GM19328 (cell line): ENCODE results near the gene BBS7.

Source experiments
- ATAC-seq: cut with Tn5 transposase; IDR thresholded peaks from one replicate; pipeline ENCODE4 v1.9.1; 2021; ENCODE audit warnings: mild to moderate bottlenecking, moderate library complexity; ENCODE audit not compliant: unreplicated experiment

Gene BBS7

GRCh38 chr4:121827853-121828252 is 42.4 kb downstream of the BBS7 start:
- ATAC-seq = no peak

- no peak for ATAC-seq
Observed at GRCh38 chr4:121824950-121825349, 45.3 kb downstream of the BBS7 start.

- ATAC-seq = peak; percentile 1
Observed at GRCh38 chr4:121824171-121824527, 46.1 kb downstream of the BBS7 start.

GRCh38 chr4:121823505-121824170 is 46.6 kb downstream of the BBS7 start, which contains the start of gene CCNA2:
Gene CCNA2, minus strand, starts transcription at chr4:121823883. Its CDS starts 255 bp downstream, at chr4:121823628.
- ATAC-seq = peak; percentile 90

GRCh38 chr4:121822796-121823504 is 47.3 kb downstream of the BBS7 start:
- peak; percentile 51 for ATAC-seq

GRCh38 chr4:121822047-121822446 is 48.2 kb downstream of the BBS7 start:
- no peak for ATAC-seq

GRCh38 chr4:121819216-121819965 is 50.9 kb downstream of the BBS7 start:
- no peak for ATAC-seq

GRCh38 chr4:121818215-121818614 is 52.1 kb downstream of the BBS7 start:
- no peak for ATAC-seq

- ATAC-seq = no peak
Observed at GRCh38 chr4:121817701-121818100, 52.6 kb downstream of the BBS7 start.

GRCh38 chr4:121817006-121817405 is 53.3 kb downstream of the BBS7 start:
- ATAC-seq = no peak

GRCh38 chr4:121814756-121815155 is 55.5 kb downstream of the BBS7 start:
- ATAC-seq = no peak

GRCh38 chr4:121811122-121811521 is 59.2 kb downstream of the BBS7 start:
- ATAC-seq = no peak

- ATAC-seq = no peak
Observed at GRCh38 chr4:121806411-121806810, 63.9 kb downstream of the BBS7 start.

GRCh38 chr4:121801715-121802075 is 68.6 kb downstream of the BBS7 start:
- ATAC-seq = no peak

GRCh38 chr4:121800961-121801714 is 69.1 kb downstream of the BBS7 start, which contains the start of gene EXOSC9:
Gene EXOSC9, plus strand, starts transcription at chr4:121801323. Its CDS starts 102 bp downstream, at chr4:121801425.
- peak; percentile 73 for ATAC-seq

GRCh38 chr4:121800638-121800960 is 69.7 kb downstream of the BBS7 start:
- ATAC-seq = peak; percentile 4

- no peak for ATAC-seq
Observed at GRCh38 chr4:121799867-121800501, 70.3 kb downstream of the BBS7 start.

GRCh38 chr4:121799208-121799823 is 71.0 kb downstream of the BBS7 start:
- ATAC-seq = no peak

- ATAC-seq = no peak
Observed at GRCh38 chr4:121796283-121796682, 74.0 kb downstream of the BBS7 start.

GRCh38 chr4:121794505-121795188 is 75.6 kb downstream of the BBS7 start:
- ATAC-seq = no peak
